GM21723 (cell line): ENCODE measurements around the gene TSC22D3.
"Not testable (repeated sequence)": the region's sequence is repeated elsewhere in the genome, so short reads cannot be mapped to it uniquely, and the experiment has no call there.

ENCODE experiments used
- ATAC-seq: cut with Tn5 transposase; IDR thresholded peaks from one replicate; pipeline ENCODE4 v1.9.1; 2021; ENCODE audit warnings: mild to moderate bottlenecking, moderate library complexity; ENCODE audit not compliant: unreplicated experiment

Gene TSC22D3

DNA sequence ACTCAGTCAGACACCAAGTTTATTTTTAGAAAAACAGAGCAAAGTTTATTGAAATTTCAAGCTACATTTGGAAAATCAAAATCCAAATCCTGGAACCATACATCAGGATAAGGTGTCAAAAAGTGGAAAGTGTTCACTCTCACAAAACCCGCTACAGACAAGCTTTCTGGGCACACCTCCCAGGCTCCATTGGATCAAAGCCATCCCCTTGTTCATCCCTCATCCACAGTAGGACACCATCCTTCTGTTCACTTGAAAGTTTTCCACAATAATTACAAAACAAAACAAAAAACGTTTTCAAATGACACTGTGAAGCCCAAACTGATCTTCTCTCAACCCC is 62.4 kb downstream of the TSC22D3 start:
- no peak for ATAC-seq

DNA sequence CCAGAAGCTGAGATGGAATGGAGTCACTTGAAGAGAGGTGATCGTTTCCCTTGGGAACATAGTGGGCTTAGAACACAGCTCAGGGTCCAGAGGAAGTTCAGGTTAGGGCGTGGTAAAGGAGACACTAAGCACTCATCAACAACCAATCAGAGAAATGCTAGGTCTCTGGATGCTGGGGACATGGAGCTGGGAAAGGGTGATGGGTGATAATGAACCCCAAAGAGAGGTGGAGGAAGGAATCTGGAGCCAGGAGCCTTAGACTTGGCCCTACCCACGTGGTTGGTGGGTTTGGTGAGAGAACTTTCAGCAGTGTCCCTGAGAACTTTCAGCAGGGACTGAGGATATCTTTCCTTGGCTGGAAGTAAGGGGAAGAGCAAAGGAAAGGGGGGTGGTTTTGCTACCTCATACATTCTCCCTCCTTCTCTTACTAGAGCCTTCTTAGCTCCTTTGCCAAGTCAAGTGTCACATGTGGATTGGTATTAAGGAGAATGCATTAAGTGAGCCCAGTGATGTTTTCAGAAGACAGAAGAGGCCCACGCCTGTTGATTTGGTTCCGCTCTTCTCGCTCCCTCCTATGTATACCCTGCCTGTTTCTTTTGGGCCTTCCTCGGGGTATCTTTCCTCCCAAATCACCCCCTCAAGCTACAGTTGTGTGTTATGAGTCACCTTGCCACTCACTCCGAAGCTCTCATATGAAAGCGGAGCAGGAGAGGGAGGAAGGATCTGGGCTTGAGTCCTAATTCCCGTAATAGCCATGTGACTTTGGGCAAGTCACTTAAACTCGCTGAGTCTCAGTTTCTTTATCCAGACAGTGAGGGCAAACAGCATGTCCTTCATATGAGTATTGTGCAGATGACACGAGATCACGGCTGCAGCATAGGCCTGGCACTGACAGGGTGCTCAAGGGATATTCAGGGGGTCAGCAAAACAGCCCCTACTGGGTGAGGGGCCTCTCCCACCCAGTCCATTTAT is 63.1 kb downstream of the TSC22D3 start:
- ATAC-seq, result no peak

- ATAC-seq, result no peak
These were observed 63.9 kb downstream of the TSC22D3 start for GRCh38 chrX:107711521-107712181.

GRCh38 chrX:107710617-107711391 is 64.8 kb downstream of the TSC22D3 start:
- peak; percentile 94 for ATAC-seq

GRCh38 chrX:107709266-107709806 is 66.3 kb downstream of the TSC22D3 start:
- ATAC-seq, result no peak

DNA sequence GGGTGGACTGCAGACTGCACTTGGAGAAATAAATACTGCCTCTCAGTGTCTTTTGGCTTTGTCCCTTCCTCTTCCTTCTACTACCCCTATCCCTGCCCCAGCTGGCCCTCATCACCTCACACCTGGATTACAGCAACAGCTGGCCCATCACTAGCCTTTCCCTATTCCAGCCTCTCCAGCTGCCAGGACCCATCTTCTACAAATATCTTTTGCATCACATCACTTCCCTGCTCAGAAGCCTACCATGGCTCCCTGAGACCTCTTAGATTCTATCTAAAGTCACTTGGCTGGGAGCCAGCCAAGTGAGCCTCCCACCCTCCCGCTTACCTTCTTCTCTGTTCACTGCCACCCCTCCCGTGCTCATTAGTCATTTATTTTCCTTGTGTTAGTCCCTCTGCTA is 66.8 kb downstream of the TSC22D3 start:
- ATAC-seq, result no peak

- ATAC-seq, result no peak
These were observed 67.7 kb downstream of the TSC22D3 start for GRCh38 chrX:107707866-107708265.

DNA sequence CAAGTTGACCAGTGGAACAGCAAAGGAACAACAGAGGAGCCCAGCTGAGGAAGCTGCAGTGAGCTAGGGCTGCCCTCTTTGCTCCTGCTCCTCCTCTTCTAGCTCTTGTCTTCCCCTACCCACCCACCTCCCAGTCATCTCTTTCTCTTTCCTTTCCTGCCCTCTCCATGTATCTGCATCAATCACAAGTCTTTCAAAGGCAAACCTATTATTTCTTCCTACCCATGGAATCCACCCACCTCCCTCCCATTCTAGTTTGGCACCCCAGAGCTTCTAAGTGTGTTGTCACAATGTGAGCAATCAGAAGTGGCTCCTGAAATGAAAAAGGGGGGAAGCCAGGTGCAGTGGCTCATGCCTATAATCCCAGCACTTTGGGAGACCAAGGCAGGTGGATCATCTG is 69.3 kb downstream of the TSC22D3 start:
- ATAC-seq, result no peak

DNA sequence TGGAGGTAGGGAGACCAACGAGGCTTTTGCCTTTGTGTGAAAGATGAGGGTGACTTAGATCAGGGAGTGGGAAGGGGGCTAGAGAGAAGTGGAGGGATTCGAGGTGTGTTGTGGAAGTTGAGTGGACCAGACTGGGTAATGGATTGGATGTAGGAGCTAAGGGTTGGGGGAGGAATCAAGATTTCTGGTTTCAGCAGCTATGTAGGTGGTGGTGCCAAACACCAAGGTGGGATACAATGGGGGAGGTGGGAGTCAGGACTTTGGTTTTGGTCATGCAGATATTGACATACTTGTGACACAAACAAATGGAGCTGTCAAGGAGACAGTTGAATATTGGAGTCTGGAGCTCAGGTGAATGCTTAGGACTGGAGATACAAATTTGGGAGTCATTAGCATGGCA is 71.0 kb downstream of the TSC22D3 start:
- no peak for ATAC-seq

GRCh38 chrX:107704181-107704580 is 71.4 kb downstream of the TSC22D3 start:
- ATAC-seq, result no peak

DNA sequence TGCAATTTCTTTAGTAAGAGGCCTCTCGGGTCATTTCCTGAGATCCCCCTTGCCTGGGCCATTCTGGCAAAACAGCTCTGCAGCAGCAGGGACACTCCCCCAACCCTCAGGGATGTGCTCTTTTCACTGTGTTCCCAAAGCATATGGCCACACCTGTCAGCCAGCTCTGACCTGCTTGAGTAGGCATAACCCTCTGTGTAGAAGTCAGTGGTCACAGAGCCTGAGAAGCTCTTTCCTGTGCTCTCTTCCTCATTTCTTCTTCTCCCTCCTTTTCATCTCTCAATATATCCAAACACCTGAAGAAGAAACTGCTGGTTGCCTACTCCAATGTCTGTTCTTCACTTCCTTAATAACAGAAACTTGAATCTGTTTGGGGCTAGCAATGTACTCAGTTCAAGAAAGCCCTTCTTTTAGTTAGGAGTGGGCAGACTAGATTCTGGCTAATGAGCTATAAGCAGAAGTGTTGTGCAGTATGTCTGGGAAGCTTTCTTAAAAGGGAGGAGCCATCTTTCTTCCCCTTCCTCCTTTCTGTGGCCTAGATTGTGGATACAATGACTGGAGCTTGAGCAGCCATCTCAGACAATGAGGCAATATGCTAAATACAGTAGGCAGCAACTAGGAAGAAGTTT is 74.0 kb downstream of the TSC22D3 start:
- ATAC-seq, result peak; percentile 79

GRCh38 chrX:107700790-107701189 is 74.8 kb downstream of the TSC22D3 start:
- ATAC-seq, result no peak

- no peak for ATAC-seq
These were observed 75.2 kb downstream of the TSC22D3 start for GRCh38 chrX:107700317-107700774.

- no peak for ATAC-seq
These were observed 76.0 kb downstream of the TSC22D3 start for GRCh38 chrX:107699616-107700015.

DNA sequence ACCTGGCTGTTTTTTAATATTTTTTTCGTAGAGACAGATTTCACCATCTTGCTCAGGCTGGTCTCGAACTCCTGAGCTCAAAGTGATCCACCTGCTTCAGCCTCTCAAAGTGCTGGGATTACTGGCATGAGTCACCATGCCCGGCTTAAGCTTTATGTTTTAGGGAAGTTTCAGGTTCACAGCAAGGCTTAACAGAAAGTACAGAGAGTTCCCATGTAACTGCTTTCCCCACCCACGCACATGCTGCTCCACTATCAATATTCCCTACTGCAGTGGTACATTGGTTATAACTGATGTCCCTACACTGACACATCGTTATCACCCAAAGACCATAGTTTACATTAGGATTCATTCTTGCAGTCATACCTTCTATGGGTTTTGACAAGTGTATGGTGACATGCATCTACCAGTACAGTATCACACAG is 84.6 kb downstream of the TSC22D3 start:
- ATAC-seq, result no peak

DNA sequence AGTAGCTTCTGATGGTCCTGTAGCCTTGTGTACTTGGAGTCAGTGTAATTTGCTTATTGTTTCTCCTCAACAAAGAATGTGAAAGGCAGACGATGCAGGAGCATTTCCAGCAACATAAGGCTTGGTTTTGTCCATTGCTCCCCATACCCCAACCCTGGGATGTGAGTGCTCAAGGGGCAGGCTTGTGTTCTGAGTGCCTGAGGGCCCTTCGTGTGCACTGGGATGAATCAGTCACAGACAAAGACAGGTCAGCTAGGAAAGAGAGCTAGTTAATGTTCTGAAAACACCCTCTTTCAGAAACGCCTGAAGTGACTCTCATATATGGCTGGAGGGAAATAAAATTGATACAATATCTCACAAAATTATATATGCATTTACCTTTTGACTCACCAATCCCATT is 88.1 kb downstream of the TSC22D3 start:
- ATAC-seq, result no peak

DNA sequence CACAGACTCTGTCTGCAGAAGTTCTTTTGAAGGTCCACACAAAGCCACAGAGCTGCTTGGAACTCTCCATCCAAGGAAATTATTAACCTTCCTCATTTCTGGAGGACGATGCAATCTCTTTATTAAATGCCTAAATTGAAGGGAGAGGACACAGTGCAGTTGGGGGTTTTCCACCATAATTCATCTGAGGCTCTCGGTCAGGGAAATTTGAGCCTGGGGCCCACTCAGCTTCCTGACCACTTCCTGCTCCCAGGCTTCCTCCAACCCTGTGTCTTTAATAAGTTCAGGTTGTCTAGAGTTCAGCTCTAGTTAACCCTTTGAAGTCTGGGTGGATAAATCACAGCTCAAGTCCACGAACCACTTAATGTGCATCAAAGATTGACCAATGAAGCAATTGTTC is 88.8 kb downstream of the TSC22D3 start:
- ATAC-seq, result no peak

GRCh38 chrX:107686026-107686425 is 89.6 kb downstream of the TSC22D3 start:
- ATAC-seq, result no peak

DNA sequence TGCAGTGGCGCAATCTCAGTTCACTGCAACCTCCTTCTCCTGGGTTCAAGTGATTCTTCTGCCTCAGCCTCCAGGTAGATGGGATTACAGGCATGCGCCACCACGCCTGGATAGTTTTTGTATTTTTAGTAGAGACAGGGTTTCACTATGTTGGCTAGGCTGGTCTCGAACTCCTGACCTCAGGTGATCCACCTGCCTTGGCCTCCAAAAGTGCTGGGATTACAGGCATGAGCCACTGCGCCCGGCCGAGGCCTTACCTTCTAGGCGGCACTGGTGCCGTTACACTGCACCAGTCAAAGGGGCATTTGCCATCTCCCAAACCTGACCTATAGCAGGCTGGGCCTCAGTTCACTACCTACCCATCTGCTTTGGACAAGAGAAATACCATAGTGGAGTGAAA is 90.0 kb downstream of the TSC22D3 start:
- ATAC-seq, result not testable (repeated sequence)

DNA sequence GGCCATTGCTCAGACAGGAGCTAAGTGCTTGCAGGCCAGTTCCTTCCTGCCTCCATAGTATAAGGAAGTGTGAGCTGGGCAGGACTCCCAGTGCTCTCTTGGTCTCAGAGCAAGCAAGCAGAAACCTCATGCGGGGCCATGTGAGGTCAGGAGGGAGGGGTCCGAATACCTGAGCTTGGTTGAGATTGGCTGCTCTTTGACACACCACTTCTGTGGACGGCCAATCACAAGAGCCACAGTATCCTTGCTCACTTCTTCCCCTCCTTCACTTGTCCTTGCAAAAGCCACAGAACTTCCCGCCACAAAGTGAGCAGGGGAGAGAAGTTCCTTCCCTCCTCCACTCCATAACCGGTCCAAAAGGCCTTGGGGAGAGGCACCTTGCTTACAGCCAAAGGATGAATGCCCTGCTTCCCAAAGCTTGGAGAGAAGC is 90.6 kb downstream of the TSC22D3 start:
- ATAC-seq, result peak; percentile 95

- ATAC-seq, result no peak
These were observed 91.7 kb downstream of the TSC22D3 start for GRCh38 chrX:107683931-107684330.
